ENCODE measurements around the gene SERPINA1. TPM values are rescaled to one million over a fixed set of nuclear protein-coding genes. Genes with fewer than 3 reads are reported as not detected.

Gene SERPINA1
- total RNA-seq, 1 experiment from 2014 or later: not detected

DNA sequence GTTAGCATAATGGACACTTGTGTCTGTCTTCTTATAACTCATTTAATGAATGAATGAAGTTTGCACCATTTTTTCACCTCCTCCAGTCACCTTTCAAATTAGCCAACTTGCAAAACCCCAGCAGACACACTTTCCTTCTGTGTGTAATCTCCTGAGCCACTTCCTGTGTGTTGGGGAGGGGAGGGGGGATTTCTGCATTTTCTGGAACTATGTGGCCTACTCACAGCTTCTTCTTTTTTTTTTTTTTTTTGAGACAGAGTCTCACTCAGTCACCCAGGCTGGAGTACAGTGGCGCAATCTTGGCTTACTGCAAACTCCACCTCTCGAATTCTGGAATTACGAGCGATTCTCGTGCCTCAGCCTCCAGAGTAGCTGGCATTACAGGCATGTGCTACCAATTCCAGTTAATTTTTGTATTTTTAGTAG, 4.1 kb upstream of the SERPINA1 start:
- no peak overlapping the region for H3K18ac ChIP-seq (ENCODE audit: insufficient read length, low read depth, low read length)
- no peak overlapping the region for H3K27ac ChIP-seq (ENCODE audit: insufficient read length, low read depth, low read length)
- H3K23ac ChIP-seq (ENCODE audit: insufficient read length, low read depth, low read length): no peak overlapping the region
- H3K36me3 Mint-ChIP-seq (ENCODE audit: insufficient read depth in 1 of 3, low read depth in 3 of 3): no peaks in the 10 kb centered on the region; a peak in 1 of 7 replicates
- no peaks in the 10 kb centered on the region for H4K20me1 ChIP-seq (ENCODE audit: control insufficient read depth, insufficient read depth, insufficient read length)
- no peaks in the 10 kb centered on the region for H3K9me3 ChIP-seq (ENCODE audit: control insufficient read depth, low read depth, low read length)
- no peaks in the 10 kb centered on the region for H3K79me2 ChIP-seq (ENCODE audit: insufficient read depth, low read length)
- H3K79me1 ChIP-seq (ENCODE audit: insufficient read depth, low read depth, low read length, poor library complexity, severe bottlenecking): no peaks in the 10 kb centered on the region
- H3K14ac ChIP-seq (ENCODE audit: insufficient read depth, low read length): no peak overlapping the region
- peaks cover 50 to 61% of the 10 kb centered on the region in 2 experiments for H3K4me1 Mint-ChIP-seq
- TF ChIP-seq CTCF (conservative IDR thresholded peaks at IDR 0.05): no peak
- no peak overlapping the region for H3K4me2 ChIP-seq (ENCODE audit: insufficient read depth, insufficient read length, low read length)
- H3K23me2 ChIP-seq (ENCODE audit: insufficient read length, low read depth, low read length, poor library complexity, severe bottlenecking): no peaks in the 10 kb centered on the region
- no peak overlapping the region for H3K56ac ChIP-seq (ENCODE audit: insufficient read length, low read depth, low read length)
- no peak overlapping the region for H2BK120ac ChIP-seq (ENCODE audit: low read depth, low read length, poor library complexity, severe bottlenecking)
- no peak overlapping the region for H2BK15ac ChIP-seq (ENCODE audit: low read depth, low read length)
- no peak overlapping the region for H3K9ac ChIP-seq (ENCODE audit: extremely low read depth, insufficient read length, low read length)
- H4K91ac ChIP-seq (ENCODE audit: insufficient read length, low read depth, low read length): no peak overlapping the region
- no peak for DNase-seq
- no peak overlapping the region for H2BK12ac ChIP-seq (ENCODE audit: insufficient read length, low read depth, low read length)
- H2BK5ac ChIP-seq (ENCODE audit: insufficient read length, low read length): no peak overlapping the region
- no peak overlapping the region for H2AFZ ChIP-seq (ENCODE audit: low read length)
- H3K27me3 ChIP-seq (ENCODE audit: insufficient read depth, low read length): no peaks in the 10 kb centered on the region
- H3K4me1 ChIP-seq (ENCODE audit: insufficient read depth, low read length): peaks cover 3% of the 10 kb centered on the region; the same call in 1 of the 2 replicates
- WGBS (ENCODE audit: extremely low coverage, insufficient read length, low lambda C conversion rate): no CpG with 5 or more reads among the region's 5 CpGs
- no peak overlapping the region for H3K27ac Mint-ChIP-seq
- no peak overlapping the region for H4K5ac ChIP-seq (ENCODE audit: insufficient read length, low read depth, low read length)
- H2BK20ac ChIP-seq (ENCODE audit: low read depth, low read length, poor library complexity, severe bottlenecking): no peak overlapping the region
- no peak overlapping the region for H3K4me3 Mint-ChIP-seq
- H2AK5ac ChIP-seq (ENCODE audit: insufficient read length, low read length): no peak overlapping the region
- H3K9me3 Mint-ChIP-seq: no peaks in the 10 kb centered on the region; a peak in 1 of 5 replicates
- H3K4ac ChIP-seq (ENCODE audit: low read depth, low read length): no peak overlapping the region
- no peak overlapping the region for H4K8ac ChIP-seq (replicated peaks; ENCODE audit: insufficient read length, low read depth, low read length)
- no peak overlapping the region for H3T11ph ChIP-seq (ENCODE audit: low read length)
- peaks cover 25% of the 10 kb centered on the region for H3K27me3 Mint-ChIP-seq (ENCODE audit: low read depth)

Measured in H9 (cell line).